OCI-LY3 (cell line): ENCODE measurements around the gene DMRT2.
A peak's percentile ranks its signal among the peaks of the same experiment; 100 is the strongest.

Source experiments
- H2AFZ ChIP-seq: fragments of 200-600, 300-600 bp; shearing (Covaris generic); 2 replicates; pipeline ENCODE4 v1.6.0; 2014; ENCODE audit warnings: antibody characterized with exemption, low read depth, low read length
- H3K27ac ChIP-seq: fragments of 200-600, 300-600 bp; sonication (generic); 2 replicates; pipeline ENCODE4 v1.5.1; 2014; ENCODE audit warnings: mild to moderate bottlenecking, low read length, moderate library complexity, mixed read lengths
- H3K27me3 ChIP-seq: fragments of 200-600, 300-600 bp; sonication (generic); 2 replicates; pipeline ENCODE4 v1.6.1; 2014; ENCODE audit warnings: low read depth, low read length, mixed read lengths
- H3K36me3 ChIP-seq: fragments of 200-600, 300-600 bp; sonication (generic); replicated peaks from 2 replicates; pipeline ENCODE3; 2014; ENCODE audit warnings: low read depth, low read length, mixed read lengths
- H3K4me1 ChIP-seq: fragments of 300-600, 200-600 bp; sonication (generic); 2 replicates; pipeline ENCODE4 v1.6.1; 2014; ENCODE audit warnings: low read length, mixed read lengths
- H3K4me2 ChIP-seq: fragments of 200-600, 300-600 bp; sonication (generic); 2 replicates; pipeline ENCODE4 v1.6.1; 2014; ENCODE audit warnings: low read length, mixed read lengths
- H3K4me3 ChIP-seq: fragments of 300-600, 200-600 bp; sonication (generic); 2 replicates; pipeline ENCODE4 v1.5.1; 2014; ENCODE audit warnings: antibody characterized with exemption, mild to moderate bottlenecking, low read length, moderate library complexity
- H3K79me2 ChIP-seq: fragments of 300-600, 200-600 bp; shearing (Covaris generic); 2 replicates; pipeline ENCODE4 v1.6.1; 2014; ENCODE audit warnings: mild to moderate bottlenecking, low read length, mixed read lengths
- H3K9ac ChIP-seq: fragments of 300-600, 200-600 bp; shearing (Covaris generic); 2 replicates; pipeline ENCODE4 v1.6.0; 2014; ENCODE audit warnings: mild to moderate bottlenecking, low read length, moderate library complexity
- H3K9me3 ChIP-seq: fragments of 200-600, 300-600 bp; shearing (Covaris generic); 2 replicates; pipeline ENCODE4 v1.6.1; 2014; ENCODE audit warnings: low read length, mixed read lengths; ENCODE audit not compliant: insufficient read depth
- H4K20me1 ChIP-seq: fragments of 200-600, 300-600 bp; sonication (generic); 2 replicates; pipeline ENCODE4 v1.6.1; 2016; ENCODE audit warnings: low read length, mixed read lengths; ENCODE audit not compliant: insufficient read depth
- EZH2phosphoT487 ChIP-seq: fragments of 200-600 bp; shearing (Covaris generic); IDR thresholded peaks from 2 replicates; pipeline ENCODE4 v1.6.1; 2018; ENCODE audit warnings: antibody characterized with exemption, mixed run types, low read depth
- TF ChIP-seq, protein P1 (sequence below): fragments of 200-600, 300-600 bp; sonication (generic); IDR thresholded peaks from 2 replicates; pipeline ENCODE4 v1.5.1; 2014; ENCODE audit warnings: antibody characterized with exemption, low read length, low read depth

Gene DMRT2

DNA sequence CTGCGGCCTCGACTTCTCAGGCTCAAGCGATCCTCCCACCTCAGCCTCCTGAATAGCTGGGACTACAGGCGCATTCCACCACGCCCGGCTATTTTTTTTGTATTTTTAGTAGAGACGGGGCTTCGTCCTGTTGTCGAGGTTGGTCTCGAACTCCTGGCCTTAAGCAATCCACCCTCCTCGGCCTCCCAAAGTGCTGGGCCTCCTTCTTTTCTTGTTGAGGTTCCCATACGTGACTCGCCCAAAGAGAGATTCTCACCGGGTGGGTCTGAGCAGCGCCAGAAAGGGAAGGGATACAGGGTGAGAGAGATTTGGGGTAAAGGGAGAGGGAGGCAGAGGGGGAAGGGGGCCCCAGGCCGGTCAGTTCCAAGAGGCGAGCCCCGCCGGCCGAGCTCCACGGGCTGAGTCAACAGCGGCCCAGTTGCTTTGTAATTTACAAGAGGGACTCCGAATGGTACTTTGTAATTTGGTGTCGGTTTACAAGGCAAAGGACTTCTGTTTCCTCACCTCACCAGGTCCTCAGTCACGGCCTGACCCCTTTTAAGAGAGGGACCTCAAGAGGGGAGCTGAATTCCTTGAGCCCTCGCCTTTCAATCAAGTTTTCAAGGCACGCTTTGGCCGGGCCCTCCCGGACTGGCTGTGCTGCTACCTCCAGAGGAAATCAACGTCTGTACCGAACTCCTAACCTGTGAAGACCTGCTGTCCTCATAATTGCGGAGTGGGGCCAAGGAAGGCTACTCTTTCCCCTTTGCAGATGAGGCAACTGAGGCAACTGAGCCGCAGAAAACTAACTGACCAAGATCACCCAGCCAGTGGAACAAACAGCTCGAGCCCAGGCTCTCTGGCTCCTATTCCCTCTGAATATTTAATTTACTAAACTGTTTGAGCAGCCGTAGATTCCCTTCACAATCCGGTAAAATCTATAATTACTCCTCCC lies 3.3 kb upstream of the DMRT2 start:
- Histone ChIP-seq H3K9me3 (no peaks in the 10 kb centered on the region), H3K27me3 (no peaks in the 10 kb centered on the region), H3K4me2 (no peak overlapping the region), H3K4me3 (no peak overlapping the region), H3K36me3 (no peaks in the 10 kb centered on the region), H4K20me1 (no peaks in the 10 kb centered on the region), H3K4me1 (no peaks in the 10 kb centered on the region), H3K27ac (no peak overlapping the region), H3K79me2 (no peaks in the 10 kb centered on the region), H3K9ac (no peak overlapping the region), H2AFZ (no peak overlapping the region)
- no peak for TF ChIP-seq EZH2phosphoT487
- TF ChIP-seq, protein P1, sequence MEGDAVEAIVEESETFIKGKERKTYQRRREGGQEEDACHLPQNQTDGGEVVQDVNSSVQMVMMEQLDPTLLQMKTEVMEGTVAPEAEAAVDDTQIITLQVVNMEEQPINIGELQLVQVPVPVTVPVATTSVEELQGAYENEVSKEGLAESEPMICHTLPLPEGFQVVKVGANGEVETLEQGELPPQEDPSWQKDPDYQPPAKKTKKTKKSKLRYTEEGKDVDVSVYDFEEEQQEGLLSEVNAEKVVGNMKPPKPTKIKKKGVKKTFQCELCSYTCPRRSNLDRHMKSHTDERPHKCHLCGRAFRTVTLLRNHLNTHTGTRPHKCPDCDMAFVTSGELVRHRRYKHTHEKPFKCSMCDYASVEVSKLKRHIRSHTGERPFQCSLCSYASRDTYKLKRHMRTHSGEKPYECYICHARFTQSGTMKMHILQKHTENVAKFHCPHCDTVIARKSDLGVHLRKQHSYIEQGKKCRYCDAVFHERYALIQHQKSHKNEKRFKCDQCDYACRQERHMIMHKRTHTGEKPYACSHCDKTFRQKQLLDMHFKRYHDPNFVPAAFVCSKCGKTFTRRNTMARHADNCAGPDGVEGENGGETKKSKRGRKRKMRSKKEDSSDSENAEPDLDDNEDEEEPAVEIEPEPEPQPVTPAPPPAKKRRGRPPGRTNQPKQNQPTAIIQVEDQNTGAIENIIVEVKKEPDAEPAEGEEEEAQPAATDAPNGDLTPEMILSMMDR = no peak

DNA sequence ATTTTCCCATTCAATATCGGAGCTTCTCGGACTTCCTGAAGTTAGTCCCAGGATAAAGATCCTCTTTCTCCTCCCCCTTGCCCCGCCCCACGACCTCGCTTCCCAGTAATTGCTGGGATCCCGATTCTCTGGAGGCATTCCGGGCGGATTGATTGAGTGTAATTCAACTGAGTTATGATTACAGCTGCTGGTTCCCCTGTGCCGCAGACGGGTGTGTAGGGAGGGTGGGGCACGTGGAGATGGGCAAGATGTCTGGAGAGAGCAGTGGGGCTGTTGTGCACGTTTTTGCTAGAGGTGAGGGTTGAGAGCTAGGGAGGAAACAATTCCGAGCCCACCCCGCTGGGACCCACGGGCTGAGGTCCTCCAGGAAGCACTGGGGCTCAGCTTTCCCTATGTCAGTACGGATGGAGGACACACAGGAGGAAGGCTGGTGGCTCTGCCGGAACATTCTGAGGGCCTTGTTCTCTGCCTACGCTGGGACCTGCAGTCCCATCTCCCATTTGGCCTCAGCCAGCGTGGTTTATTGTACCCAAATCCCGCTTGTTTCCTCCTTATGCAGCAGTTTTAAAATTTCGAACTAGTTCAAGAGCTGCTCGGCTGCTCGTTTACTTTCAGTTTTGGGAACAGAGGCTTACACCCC lies 2.4 kb upstream of the DMRT2 start:
- Histone ChIP-seq H3K9me3 (no peaks in the 10 kb centered on the region), H3K36me3 (no peaks in the 10 kb centered on the region), H3K9ac (0 out of 2 replicates have a peak overlapping the region, but pooled peaks have one; percentile 26), H3K4me3 (peak overlapping the region; percentile 58), H3K27ac (no peak overlapping the region), H3K4me2 (peak overlapping the region; percentile 63), H4K20me1 (no peaks in the 10 kb centered on the region), H3K79me2 (no peaks in the 10 kb centered on the region), H2AFZ (peak overlapping the region; percentile 98), H3K4me1 (no peaks in the 10 kb centered on the region), H3K27me3 (no peaks in the 10 kb centered on the region)
- no peak for TF ChIP-seq EZH2phosphoT487
- TF ChIP-seq, protein P1 = no peak

DNA sequence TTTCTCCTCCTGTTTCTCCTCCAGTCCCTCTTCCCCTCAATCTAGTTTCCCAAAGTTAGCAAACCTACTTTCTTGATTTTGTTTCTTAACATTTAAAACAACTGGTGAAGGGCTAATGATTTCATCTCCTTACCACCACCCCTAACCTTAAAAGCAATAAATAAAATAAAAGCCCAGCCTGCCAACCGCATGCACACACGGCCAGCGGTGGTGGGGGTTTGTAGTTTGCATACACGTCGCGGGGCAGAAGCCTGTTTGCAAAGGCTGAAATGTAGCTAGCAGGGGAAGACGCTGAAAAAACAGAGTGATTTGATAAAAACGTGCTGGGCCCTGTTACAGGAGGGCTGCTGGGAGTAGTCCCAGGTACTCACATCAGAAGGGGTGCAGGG lies 1.9 kb upstream of the DMRT2 start:
- H3K4me1 ChIP-seq = no peaks in the 10 kb centered on the region
- H3K9me3 ChIP-seq = no peaks in the 10 kb centered on the region
- TF ChIP-seq EZH2phosphoT487 = no peak
- TF ChIP-seq, protein P1 = no peak
- H3K27ac ChIP-seq = no peak overlapping the region
- no peaks in the 10 kb centered on the region for H3K36me3 ChIP-seq
- H3K4me3 ChIP-seq = peak overlapping the region; percentile 58
- 0 out of 2 replicates have a peak overlapping the region, but pooled peaks have one; percentile 26 for H3K9ac ChIP-seq
- no peaks in the 10 kb centered on the region for H3K79me2 ChIP-seq
- no peaks in the 10 kb centered on the region for H3K27me3 ChIP-seq
- no peaks in the 10 kb centered on the region for H4K20me1 ChIP-seq
- peak overlapping the region; percentile 63 for H3K4me2 ChIP-seq
- H2AFZ ChIP-seq = peak overlapping the region; percentile 98

DNA sequence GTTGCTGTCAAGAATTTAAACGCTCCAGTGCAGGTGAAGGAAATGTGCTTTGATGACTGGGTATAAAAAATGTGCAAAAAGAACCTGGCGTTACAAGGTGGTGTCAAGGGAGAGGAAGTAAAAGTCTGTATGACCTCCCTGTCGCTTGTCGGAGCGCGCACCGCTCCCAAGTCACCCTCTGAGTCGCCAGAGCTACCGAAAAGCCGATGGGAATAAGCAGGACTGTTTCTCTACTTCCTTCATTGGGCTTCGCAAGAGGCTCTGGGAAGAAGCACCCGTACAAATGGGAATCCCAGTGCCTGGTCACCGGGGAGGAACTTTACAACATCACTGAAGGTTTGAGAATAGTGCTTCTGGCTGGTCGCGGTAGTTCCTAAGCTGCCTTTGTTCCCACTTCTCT lies 1.3 kb upstream of the DMRT2 start:
- Histone ChIP-seq H3K4me1 (no peaks in the 10 kb centered on the region), H3K4me3 (no peak overlapping the region), H3K9me3 (no peaks in the 10 kb centered on the region), H3K9ac (no peak overlapping the region), H3K36me3 (no peaks in the 10 kb centered on the region), H4K20me1 (no peaks in the 10 kb centered on the region), H3K4me2 (peak overlapping the region; percentile 63; the same call in 1 of the 2 replicates), H3K79me2 (no peaks in the 10 kb centered on the region), H3K27ac (no peak overlapping the region), H2AFZ (no peak overlapping the region), H3K27me3 (no peaks in the 10 kb centered on the region)
- no peak for TF ChIP-seq EZH2phosphoT487
- TF ChIP-seq, protein P1 = no peak
